Measurements from ENCODE around the gene ZBTB46.

Gene ZBTB46

GRCh38 chr20:63766695-63767426, 64.2 kb downstream of the ZBTB46 start:
- H3K4me3 ChIP-seq (ENCODE audit: low read depth, low read length), result no peak overlapping the region
- DNase-seq (ENCODE audit: low read depth), result no peak
- no peak for TF ChIP-seq CTCF (IDR thresholded peaks at IDR 0.05; ENCODE audit: low read depth, low read length, missing control alignments)

DNA sequence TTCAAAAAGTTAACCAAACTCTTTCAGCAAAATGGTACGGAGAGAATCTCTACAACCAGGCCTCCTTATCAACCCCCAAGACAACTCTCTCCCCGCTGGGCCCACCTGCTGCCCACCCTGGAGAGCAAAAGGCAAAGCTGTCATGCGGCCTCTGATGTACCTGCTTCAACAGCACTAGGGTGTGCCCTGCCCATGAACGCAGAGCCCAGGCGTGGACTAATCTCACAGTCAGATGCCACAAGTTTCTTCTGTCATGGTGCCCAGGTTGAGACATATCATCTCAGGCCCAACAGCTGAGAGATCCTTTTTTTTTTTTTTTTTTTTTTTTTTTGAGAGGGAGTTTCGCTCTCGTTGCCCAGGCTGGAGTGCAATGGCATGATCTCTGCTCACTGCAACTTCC, 65.2 kb downstream of the ZBTB46 start:
- TF ChIP-seq CTCF (IDR thresholded peaks at IDR 0.05; ENCODE audit: low read depth, low read length, missing control alignments), result no peak
- H3K4me3 ChIP-seq (ENCODE audit: low read depth, low read length), result no peak overlapping the region
- DNase-seq (ENCODE audit: low read depth), result no peak

- no peak for DNase-seq (ENCODE audit: low read depth)
- TF ChIP-seq CTCF (IDR thresholded peaks at IDR 0.05; ENCODE audit: low read depth, low read length, missing control alignments), result no peak
- no peak overlapping the region for H3K4me3 ChIP-seq (ENCODE audit: low read depth, low read length)
Observed at GRCh38 chr20:63765082-63765873, 65.8 kb downstream of the ZBTB46 start.

DNA sequence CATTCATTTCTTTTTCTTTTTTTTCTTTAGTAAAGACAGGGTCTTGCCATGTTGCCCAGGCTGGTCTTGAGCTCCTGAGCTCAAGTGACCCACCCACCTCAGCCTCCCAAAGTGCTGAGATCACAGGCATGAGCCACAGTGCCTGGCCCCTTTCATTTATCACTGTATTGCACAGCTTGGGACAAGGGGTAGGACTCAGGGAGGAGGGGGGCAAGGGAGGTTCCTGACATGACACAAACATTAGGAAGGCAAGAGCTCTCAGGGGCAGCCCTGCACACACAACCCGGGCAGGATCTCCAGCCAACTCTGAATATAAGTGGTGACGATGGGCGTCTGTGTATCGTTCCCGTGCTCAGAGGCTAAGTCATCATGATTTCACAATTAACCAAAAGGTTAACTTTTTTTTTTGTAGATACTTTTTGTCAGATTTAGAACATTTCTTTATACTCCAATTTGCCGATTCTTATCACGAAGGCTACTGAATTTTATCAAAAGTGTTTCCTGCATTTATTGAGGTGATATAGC, 71.6 kb downstream of the ZBTB46 start:
- no peak for TF ChIP-seq CTCF (IDR thresholded peaks at IDR 0.05; ENCODE audit: low read depth, low read length, missing control alignments)
- no peak for DNase-seq (ENCODE audit: low read depth)
- H3K4me3 ChIP-seq (ENCODE audit: low read depth, low read length), result no peak overlapping the region

GRCh38 chr20:63758152-63758551, 72.9 kb downstream of the ZBTB46 start:
- no peak overlapping the region for H3K4me3 ChIP-seq (ENCODE audit: low read depth, low read length)
- DNase-seq (ENCODE audit: low read depth), result no peak
- no peak for TF ChIP-seq CTCF (IDR thresholded peaks at IDR 0.05; ENCODE audit: low read depth, low read length, missing control alignments)

DNA sequence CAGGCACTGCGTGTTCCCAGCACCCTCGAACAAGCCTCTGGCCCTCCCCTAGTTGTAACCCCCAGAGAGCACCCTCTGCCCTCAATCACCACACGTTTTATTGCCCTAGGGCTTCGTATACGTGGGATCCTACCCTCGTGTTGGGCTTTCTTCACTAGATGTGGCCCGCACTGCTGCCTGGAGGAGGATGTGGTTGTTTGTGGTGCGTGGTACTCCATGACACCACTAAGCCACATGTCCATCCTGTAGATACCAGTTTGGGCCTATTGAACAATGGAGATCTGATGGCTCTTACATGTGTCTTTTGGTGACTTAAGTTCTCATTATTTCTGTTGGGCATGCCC, 74.4 kb downstream of the ZBTB46 start:
- no peak for DNase-seq (ENCODE audit: low read depth)
- no peak for TF ChIP-seq CTCF (IDR thresholded peaks at IDR 0.05; ENCODE audit: low read depth, low read length, missing control alignments)
- no peak overlapping the region for H3K4me3 ChIP-seq (ENCODE audit: low read depth, low read length)

All from GM12864 (cell line).